GM13977 (cell line): Measurements from ENCODE around the gene RHOJ.

Experiments used
- DNase-seq: peaks from one replicate; pipeline ENCODE4 v3.0.0; 2012; ENCODE audit warnings: low spot score
- CTCF ChIP-seq: IDR thresholded peaks from 2 replicates; pipeline ENCODE4 v1.5.1; 2012; ENCODE audit warnings: mild to moderate bottlenecking, control low read depth; ENCODE audit not compliant: insufficient read depth; ENCODE audit errors: extremely low read depth, missing control alignments
- in situ Hi-C: fragments of 300-500 bp; cut with MboI; formaldehyde crosslinking; loops from one replicate; pipeline ENCODE4 v1.12.0; 2022; ENCODE audit warnings: low sequenced_read_pairs, low pct_unique_long_range_greater_than_20kb, mixed read lengths, inconsistent platforms; ENCODE audit not compliant: unreplicated experiment

The RHOJ gene

GRCh38 chr14:63248211-63248610 lies 44.0 kb downstream of the RHOJ start:
- in situ Hi-C loops: no loop called here
- no peak for DNase-seq
- TF ChIP-seq CTCF: no peak

GRCh38 chr14:63249092-63249491 lies 44.8 kb downstream of the RHOJ start:
- TF ChIP-seq CTCF: no peak
- in situ Hi-C loops: no loop called here
- DNase-seq: no peak

DNA sequence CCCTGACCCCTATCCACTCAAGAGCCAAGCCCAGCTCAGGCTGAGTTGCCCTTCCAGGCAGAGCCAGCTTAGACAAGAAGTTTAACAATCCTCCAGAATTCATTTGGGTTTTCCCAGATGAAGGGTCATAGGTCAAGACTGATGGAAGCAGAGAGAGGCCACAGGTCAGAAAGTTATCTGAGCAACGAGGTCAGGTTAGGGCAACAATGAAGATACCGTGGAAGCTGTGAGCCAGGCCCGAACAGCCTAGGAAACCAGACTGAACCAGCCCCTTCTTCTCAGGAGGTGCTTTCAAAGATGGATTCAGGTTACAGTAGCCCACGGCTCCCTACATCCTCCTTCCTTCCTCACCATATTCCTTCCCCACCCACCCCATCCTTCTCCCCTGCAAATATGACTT lies 53.1 kb downstream of the RHOJ start:
- DNase-seq: no peak
- no peak for TF ChIP-seq CTCF
- in situ Hi-C loops: no loop called here

DNA sequence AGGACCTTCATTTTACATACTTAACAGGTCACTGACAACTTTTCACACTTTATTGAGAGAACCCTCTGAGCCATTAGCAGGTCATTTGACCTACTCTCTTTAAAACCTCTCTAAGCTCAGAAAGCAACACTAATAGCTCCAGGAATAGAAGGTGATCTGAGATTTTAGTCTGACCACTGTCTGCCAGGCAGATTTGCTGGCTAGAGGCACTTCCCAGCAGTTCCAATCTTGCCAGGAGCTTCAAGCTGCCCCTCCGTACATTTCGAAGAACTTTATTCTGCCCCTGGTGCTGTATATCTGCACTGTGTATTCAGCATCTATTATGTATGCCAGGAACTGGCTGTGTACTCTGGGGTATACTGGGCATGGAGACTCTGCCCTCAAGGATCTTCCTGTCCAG lies 58.2 kb downstream of the RHOJ start:
- TF ChIP-seq CTCF: no peak
- no peak for DNase-seq
- in situ Hi-C loops: no loop called here

DNA sequence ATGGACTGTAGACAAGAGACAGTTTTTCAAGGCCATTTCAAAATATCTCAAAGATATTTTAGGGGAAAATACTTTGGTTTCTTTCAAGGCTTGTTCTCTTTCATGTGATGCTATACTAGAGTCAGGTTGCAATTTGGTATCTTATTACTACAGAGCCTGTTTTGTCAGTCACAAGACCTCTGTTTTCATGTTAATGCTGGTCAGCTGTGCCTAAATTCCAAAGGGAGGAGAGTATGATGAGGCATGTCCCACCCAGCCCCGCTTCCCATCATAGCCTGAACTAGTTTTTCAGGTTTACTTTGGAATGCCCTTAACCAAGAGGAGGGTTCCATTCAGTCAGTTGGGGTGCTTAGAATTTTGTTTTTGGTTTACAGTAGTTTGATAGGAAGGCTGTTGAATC lies 61.9 kb downstream of the RHOJ start:
- in situ Hi-C loops: no loop called here

GRCh38 chr14:63267171-63267570 lies 62.9 kb downstream of the RHOJ start:
- in situ Hi-C loops: no loop called here
- DNase-seq: no peak
- TF ChIP-seq CTCF: no peak

More for the DNA sequence above, 61.9 kb downstream of the RHOJ start:
- no peak for TF ChIP-seq CTCF
- no peak for DNase-seq

- DNase-seq: no peak
- in situ Hi-C loops: no loop called here
- TF ChIP-seq CTCF: no peak
Measured at GRCh38 chr14:63268771-63269170, 64.5 kb downstream of the RHOJ start.
